GM19328 (cell line): ENCODE results near the gene KRAS.

Experiments used
- ATAC-seq: cut with Tn5 transposase; IDR thresholded peaks from one replicate; pipeline ENCODE4 v1.9.1; 2021; ENCODE audit warnings: mild to moderate bottlenecking, moderate library complexity; ENCODE audit not compliant: unreplicated experiment

The KRAS gene

DNA sequence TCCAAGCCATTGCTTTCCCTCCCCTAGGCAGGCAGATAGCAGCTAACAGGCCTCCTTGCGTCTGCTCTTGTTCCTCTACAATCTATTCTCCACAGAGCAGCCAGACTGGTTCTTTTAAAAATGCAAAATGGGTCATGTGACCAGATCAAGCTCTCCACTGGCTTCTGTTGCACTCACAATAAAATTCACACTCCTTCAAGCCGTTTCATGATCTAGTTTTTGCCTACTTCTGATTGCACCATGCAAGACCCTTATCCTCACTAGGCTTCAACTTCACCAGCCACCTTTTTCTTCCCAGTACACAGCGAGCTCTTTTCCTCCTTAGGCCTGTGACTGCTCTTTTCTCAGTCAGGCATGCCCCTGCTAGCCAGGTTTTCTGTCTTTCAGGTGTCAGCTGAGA lies 6.1 kb upstream of the KRAS start:
- no peak for ATAC-seq

GRCh38 chr12:25256005-25256404 lies 5.3 kb upstream of the KRAS start:
- no peak for ATAC-seq

DNA sequence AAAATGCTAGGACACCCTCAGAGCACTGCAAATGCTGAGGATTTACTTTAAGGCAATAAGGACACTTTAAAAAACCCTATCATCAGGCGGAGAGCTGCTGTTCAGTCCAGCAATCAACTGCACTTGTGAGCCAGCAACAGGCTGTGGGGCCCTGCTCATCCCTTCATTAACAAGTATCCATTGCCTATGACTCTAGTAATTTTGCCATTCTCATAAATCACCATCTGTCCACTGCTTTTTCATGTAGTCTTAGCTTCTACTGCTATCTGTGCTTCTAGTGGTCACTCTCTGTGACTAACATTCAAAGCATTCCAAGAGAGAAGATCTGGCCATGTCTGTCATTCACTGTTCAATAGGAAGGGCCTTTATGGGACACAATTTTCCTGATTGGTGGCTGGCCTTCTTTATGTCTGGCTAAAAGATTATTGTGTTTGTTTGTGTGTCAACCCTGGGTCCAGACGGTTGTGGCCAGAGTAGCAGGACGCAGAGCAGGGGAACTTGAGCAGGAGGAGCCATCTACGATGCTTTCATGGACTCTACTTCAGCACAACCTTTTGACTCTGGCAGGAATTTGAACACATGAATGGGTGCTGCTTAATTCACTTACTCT lies 3.6 kb upstream of the KRAS start:
- no peak for ATAC-seq

DNA sequence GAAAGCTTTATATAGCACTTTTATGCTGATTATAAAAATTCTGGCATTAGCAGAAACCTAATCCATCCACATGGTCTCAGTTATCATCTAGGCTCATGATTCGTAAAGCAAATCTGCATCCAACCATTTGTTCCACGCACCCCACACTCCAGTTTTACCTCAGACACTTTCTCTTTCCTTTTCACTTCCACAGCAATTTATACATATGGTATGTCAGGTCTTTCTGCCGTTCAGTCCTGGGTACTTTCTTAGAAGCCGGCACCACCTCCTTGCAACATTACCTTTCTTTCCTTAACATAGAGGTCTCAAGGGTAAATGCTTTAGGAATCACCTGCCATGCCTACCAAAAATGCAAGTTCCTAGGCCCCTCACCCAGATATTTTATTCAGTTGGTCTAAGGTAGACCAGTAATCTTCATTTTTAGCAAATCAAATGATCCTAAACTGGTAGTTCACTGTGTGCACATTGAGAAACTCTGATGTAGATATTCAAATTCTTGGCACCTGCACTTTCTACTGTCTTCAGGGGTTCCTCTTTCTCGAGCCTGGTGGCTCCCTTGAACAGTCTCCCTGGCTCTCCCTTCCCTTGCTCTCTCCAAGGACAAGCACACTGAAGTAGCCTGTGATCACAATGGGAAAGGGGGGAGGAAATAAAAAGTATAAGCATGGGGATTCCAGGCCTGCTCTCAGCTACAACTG lies 2.8 kb upstream of the KRAS start:
- ATAC-seq = no peak

DNA sequence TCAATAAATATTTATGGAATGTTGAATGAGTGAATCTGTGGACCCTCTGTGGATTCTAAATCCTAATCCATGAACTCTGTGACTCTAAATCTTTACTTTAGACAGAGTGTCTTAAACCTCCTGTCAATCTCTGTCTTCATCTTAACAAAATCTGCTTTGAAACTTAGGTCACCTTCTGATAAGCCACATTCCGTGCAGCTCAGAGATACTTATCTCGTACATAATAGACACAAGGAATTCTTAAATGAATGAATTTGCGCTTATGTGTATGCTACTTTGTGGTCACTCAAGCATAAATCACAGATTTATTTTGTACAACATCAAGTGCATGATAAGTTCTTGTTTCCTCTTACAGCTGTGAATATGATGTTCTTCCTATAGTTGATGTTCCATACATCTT lies 2.2 kb upstream of the KRAS start:
- no peak for ATAC-seq

DNA sequence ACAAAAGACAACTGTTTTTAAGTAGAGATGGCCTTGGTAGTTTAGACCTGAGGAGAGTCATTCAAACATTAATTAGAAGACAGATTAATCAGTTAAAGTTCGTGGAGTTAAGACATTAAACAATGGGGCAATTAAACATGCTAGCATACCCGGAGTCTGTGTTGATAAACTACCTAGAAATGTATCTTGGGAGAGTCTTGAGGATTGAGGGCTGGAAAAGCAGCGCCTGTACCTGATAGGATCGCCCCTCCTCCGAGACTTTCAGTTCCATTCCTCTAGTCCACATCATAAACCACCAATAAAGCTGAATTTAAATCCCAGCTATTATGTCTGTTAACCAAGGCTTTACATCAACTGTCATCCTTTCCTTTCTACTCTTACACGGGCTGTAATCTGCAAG lies 1.0 kb upstream of the KRAS start:
- ATAC-seq = no peak

DNA sequence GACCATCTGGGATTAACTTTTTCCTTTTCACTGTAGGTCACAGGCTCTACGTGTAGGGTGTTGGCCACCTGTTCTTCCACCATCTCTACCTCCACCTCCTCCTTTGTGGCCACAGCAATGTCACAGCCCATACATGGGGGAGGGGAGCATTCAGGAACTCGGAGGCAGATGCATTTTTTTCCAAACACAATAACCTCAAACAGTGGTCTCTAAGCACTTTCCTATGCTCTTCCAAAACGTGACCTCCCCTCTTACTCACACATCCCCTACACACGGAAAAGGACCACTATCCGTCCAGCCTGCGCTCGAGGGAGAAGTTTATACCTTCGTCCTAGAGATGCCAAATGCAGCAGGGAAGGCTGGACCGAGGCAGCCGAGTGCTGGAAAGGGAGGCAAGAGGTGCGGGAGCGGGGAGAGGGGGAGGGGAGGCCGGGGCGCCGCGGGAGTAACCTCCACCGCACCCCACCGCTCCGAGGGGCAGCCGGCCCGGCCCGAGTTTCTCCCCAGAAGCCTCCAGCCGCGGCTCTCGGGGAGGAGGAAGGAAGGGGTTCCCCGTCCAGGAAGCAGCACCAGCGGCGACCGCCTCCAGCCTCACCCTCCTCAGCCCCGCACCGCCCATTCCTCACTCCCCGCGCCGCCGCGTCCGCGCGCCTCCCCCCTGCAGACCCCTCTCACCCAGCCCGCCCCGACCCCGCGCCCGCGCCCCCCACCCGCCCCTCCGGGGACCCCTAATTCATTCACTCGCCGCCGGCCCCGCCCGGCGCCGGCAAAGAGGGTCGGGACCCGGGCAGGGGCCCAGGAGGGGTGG lies 594 bp downstream of the KRAS start:
- peak; percentile 22 for ATAC-seq

- ATAC-seq = no peak
Observed at GRCh38 chr12:25248732-25249131, 2.0 kb downstream of the KRAS start.

DNA sequence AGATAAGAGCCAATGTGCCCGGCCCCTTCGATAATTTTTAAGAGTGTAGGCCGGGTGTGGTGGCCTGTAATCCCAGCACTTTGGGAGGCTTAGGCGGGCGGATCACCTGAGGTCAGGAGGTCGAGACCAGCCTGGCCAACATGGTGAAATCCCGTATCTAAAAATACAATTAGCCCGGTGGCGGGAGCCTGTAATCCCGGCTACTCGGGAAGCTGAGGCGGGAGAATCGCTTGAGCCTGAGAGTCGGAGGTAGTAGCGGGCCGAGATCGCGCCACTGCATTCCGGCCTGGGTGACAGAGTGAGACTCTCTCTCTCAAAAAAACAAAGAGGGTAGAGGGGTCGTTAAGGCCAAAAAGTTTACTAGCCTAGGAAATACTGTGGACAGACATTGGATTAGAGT lies 2.6 kb downstream of the KRAS start:
- no peak for ATAC-seq

GRCh38 chr12:25245491-25245890 lies 5.2 kb downstream of the KRAS start:
- no peak for ATAC-seq

GRCh38 chr12:25243680-25243990 lies 7.1 kb downstream of the KRAS start:
- no peak for ATAC-seq

- no peak for ATAC-seq
Observed at GRCh38 chr12:25242981-25243679, 7.6 kb downstream of the KRAS start.

- ATAC-seq = no peak
Observed at GRCh38 chr12:25241167-25242020, 9.3 kb downstream of the KRAS start.

- no peak for ATAC-seq
Observed at GRCh38 chr12:25236626-25237025, 14.1 kb downstream of the KRAS start.

- no peak for ATAC-seq
Observed at GRCh38 chr12:25236190-25236589, 14.5 kb downstream of the KRAS start.

DNA sequence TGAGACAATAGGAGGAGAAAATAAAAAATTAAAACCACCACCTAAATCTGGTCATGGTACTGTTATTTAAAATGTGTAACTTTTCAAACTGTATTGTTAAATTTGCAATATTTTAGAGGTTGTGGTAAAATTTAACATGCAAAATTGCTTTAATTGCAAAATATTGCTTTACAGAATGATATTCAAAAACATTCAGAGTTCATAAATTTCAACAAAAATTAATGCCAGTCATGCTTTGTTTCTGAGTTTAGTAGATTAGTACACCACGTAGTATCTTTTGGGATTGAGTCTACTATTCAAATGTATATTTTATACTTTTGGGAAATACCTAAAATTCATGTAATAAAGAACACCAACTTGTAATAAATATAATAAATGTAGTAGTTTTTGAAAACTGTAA lies 37.4 kb downstream of the KRAS start:
- no peak for ATAC-seq

GRCh38 chr12:25208554-25208953 lies 42.2 kb downstream of the KRAS start:
- no peak for ATAC-seq

DNA sequence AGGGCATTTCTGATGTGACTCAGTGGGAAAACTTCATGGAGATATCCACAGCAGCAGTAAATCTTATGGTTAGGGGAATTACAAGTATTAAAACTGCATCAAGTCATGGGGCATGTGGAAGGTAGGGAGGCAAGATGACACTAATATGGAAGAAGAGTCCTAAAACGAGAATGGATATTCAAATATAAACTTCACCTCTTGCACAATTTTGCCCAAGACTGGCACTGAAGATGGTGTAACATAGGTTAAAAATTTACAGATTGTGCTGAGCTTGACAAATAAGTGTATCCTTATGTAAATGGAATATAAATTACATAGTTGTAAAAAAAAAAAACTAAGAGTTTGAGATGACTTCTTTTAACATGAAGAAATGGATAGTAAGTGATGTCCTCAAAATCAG lies 42.9 kb downstream of the KRAS start:
- no peak for ATAC-seq

GRCh38 chr12:25207411-25207810 lies 43.3 kb downstream of the KRAS start:
- no peak for ATAC-seq

DNA sequence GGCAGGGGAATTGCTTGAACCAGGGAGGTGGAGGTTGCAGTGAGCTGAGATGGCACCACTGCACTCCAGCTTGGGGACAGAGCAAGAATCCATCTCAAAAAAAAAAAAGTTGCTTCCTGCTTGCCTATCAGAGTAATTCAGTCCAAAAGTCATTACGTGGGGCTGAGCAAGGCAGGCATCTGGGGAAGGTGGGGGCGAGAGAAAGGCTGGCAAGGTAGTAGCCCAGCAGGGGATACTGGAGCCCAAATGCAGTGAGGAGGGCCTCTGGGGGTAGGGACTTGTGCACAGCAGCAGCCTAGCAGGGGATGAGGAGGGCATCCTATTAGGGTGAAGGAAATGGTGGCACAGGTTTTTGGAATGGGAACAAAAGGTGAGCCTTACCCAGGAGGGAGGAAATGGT lies 48.6 kb downstream of the KRAS start:
- no peak for ATAC-seq

- ATAC-seq = no peak
Observed at GRCh38 chr12:25200703-25201102, 50.0 kb downstream of the KRAS start.
